ENCODE data around the gene LCE2A.
"Not testable (repeated sequence)": the region's sequence is repeated elsewhere in the genome, so short reads cannot be mapped to it uniquely, and the experiment has no call there.

LCE2A gene

GRCh38 chr1:152697701-152698600, at the start of gene LCE2A:
LCE2A (plus strand) TSS chr1:152698345; CDS start chr1:152698902, 557 bp downstream.
- no peak for DNase-seq (ENCODE audit: low spot score)

GRCh38 chr1:152654110-152654509, 44.0 kb upstream of the LCE2A start:
- DNase-seq (ENCODE audit: low spot score) = peak; percentile 37

- no peak for DNase-seq (ENCODE audit: low spot score)
These were observed 41.7 kb upstream of the LCE2A start for GRCh38 chr1:152656459-152656858.

- DNase-seq (ENCODE audit: low spot score) = no peak
These were observed 40.5 kb upstream of the LCE2A start for GRCh38 chr1:152657677-152658076.

- DNase-seq (ENCODE audit: low spot score) = no peak
These were observed 39.5 kb upstream of the LCE2A start for GRCh38 chr1:152658649-152659048.

- DNase-seq (ENCODE audit: low spot score) = no peak
These were observed 35.0 kb upstream of the LCE2A start, which contains the start of gene LCE2D for GRCh38 chr1:152663098-152663497. LCE2D (plus strand) TSS chr1:152663380; CDS start chr1:152664106, 726 bp downstream.

- not testable (repeated sequence) for DNase-seq (ENCODE audit: low spot score)
These were observed 32.0 kb upstream of the LCE2A start for GRCh38 chr1:152666171-152666570.

GRCh38 chr1:152667648-152668047, 30.5 kb upstream of the LCE2A start:
- no peak for DNase-seq (ENCODE audit: low spot score)

GRCh38 chr1:152673016-152673415, 25.1 kb upstream of the LCE2A start:
- no peak for DNase-seq (ENCODE audit: low spot score)

GRCh38 chr1:152674983-152675382, 23.2 kb upstream of the LCE2A start, which contains the start of gene LCE2C:
LCE2C (plus strand) TSS chr1:152675279; CDS start chr1:152676016, 737 bp downstream.
- not testable (repeated sequence) for DNase-seq (ENCODE audit: low spot score)

GRCh38 chr1:152679459-152679858, 18.7 kb upstream of the LCE2A start:
- no peak for DNase-seq (ENCODE audit: low spot score)

GRCh38 chr1:152681616-152682015, 16.5 kb upstream of the LCE2A start:
- DNase-seq (ENCODE audit: low spot score) = peak; percentile 5

- DNase-seq (ENCODE audit: low spot score) = no peak
These were observed 14.3 kb upstream of the LCE2A start for GRCh38 chr1:152683846-152684245.

- DNase-seq (ENCODE audit: low spot score) = not testable (repeated sequence)
These were observed 12.3 kb upstream of the LCE2A start, which contains the start of gene LCE2B for GRCh38 chr1:152685823-152686222. LCE2B (plus strand) TSS chr1:152686123; CDS start chr1:152686844, 721 bp downstream.

GRCh38 chr1:152699746-152700145, 1.6 kb downstream of the LCE2A start:
- DNase-seq (ENCODE audit: low spot score) = no peak

GRCh38 chr1:152707860-152708259, 9.7 kb downstream of the LCE2A start, which contains the start of gene LCE4A:
LCE4A (plus strand) TSS chr1:152708160; CDS start chr1:152709076, 916 bp downstream.
- no peak for DNase-seq (ENCODE audit: low spot score)

- no peak for DNase-seq (ENCODE audit: low spot score)
These were observed 20.1 kb downstream of the LCE2A start for GRCh38 chr1:152718238-152718637.

- no peak for DNase-seq (ENCODE audit: low spot score)
These were observed 27.1 kb downstream of the LCE2A start for GRCh38 chr1:152725261-152725660.

- no peak for DNase-seq (ENCODE audit: low spot score)
These were observed 30.8 kb downstream of the LCE2A start for GRCh38 chr1:152728986-152729385.

- no peak for DNase-seq (ENCODE audit: low spot score)
These were observed 37.5 kb downstream of the LCE2A start for GRCh38 chr1:152735648-152736047.

GRCh38 chr1:152737997-152738396, 39.9 kb downstream of the LCE2A start:
- no peak for DNase-seq (ENCODE audit: low spot score)

GRCh38 chr1:152739841-152740240, 41.7 kb downstream of the LCE2A start:
- no peak for DNase-seq (ENCODE audit: low spot score)

GRCh38 chr1:152741656-152742055, 43.5 kb downstream of the LCE2A start:
- DNase-seq (ENCODE audit: low spot score) = no peak
